Esophagus squamous epithelium (tissue), 4 donors: ENCODE results near the gene CD8A.

Experiments used
- POLR2A ChIP-seq, 4 donors: fragments of 450-650 bp; IDR thresholded peaks; one replicate each; pipeline ENCODE4 v1.6.1; 2017; ENCODE audit warnings: antibody characterized with exemption in 4 of 4, mild to moderate bottlenecking in 4 of 4, moderate library complexity in 3 of 4
- TF ChIP-seq, protein P1 (sequence below), 6 experiments: fragments of 450-650 bp in 4 of 6; fragments of 200-600 bp in 2 of 6; sonication (generic) in 2 of 6; IDR thresholded peaks; one replicate each; pipeline ENCODE4 v1.5.1; 2016 to 2019; ENCODE audit warnings: antibody characterized with exemption in 6 of 6, mild to moderate bottlenecking in 4 of 6, moderate library complexity in 4 of 6

GRCh38 chr2:86789687-86790133 lies 1.0 kb downstream of the CD8A start:
- TF ChIP-seq, protein P1, sequence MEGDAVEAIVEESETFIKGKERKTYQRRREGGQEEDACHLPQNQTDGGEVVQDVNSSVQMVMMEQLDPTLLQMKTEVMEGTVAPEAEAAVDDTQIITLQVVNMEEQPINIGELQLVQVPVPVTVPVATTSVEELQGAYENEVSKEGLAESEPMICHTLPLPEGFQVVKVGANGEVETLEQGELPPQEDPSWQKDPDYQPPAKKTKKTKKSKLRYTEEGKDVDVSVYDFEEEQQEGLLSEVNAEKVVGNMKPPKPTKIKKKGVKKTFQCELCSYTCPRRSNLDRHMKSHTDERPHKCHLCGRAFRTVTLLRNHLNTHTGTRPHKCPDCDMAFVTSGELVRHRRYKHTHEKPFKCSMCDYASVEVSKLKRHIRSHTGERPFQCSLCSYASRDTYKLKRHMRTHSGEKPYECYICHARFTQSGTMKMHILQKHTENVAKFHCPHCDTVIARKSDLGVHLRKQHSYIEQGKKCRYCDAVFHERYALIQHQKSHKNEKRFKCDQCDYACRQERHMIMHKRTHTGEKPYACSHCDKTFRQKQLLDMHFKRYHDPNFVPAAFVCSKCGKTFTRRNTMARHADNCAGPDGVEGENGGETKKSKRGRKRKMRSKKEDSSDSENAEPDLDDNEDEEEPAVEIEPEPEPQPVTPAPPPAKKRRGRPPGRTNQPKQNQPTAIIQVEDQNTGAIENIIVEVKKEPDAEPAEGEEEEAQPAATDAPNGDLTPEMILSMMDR (IDR thresholded peaks at IDR 0.05): no peak
- no peak for TF ChIP-seq POLR2A (IDR thresholded peaks at IDR 0.05)
